ENCODE results near the gene NLRP8. TPM values are rescaled to one million over a fixed set of nuclear protein-coding genes. Genes with fewer than 3 reads are reported as not detected.

NLRP8 gene
- polyA plus RNA-seq, 1 of the 3 experiments (the other 2 are of a cell fraction): not detected

- no peaks in the 10 kb centered on the region for H3K36me3 ChIP-seq (replicated peaks in 1 of 2; ENCODE audit: control insufficient read depth in 1 of 2, insufficient read depth in 2 of 2, low read length in 1 of 2)
- TF ChIP-seq FOXJ3 (CRISPR knock-in tag; IDR thresholded peaks at IDR 0.05): no peak
- no peak for TF ChIP-seq CHD2 (IDR thresholded peaks at IDR 0.05; ENCODE audit: low read length, partially characterized antibody)
- TF ChIP-seq TEAD4 (IDR thresholded peaks at IDR 0.05; ENCODE audit: borderline replicate concordance, insufficient read depth): no peak
- TF ChIP-seq SMC3 (IDR thresholded peaks at IDR 0.05; ENCODE audit: low read depth, low read length): no peak
- TF ChIP-seq MXI1 (IDR thresholded peaks at IDR 0.05; ENCODE audit: low read depth, low read length): no peak
- TF ChIP-seq NFIC (IDR thresholded peaks at IDR 0.05; ENCODE audit: borderline replicate concordance): no peak
- TF ChIP-seq MAX (IDR thresholded peaks at IDR 0.05; ENCODE audit: low read depth): no peak
- no peak for TF ChIP-seq FOXM1 (IDR thresholded peaks at IDR 0.05; ENCODE audit: low read depth)
- TF ChIP-seq TCF12 (IDR thresholded peaks at IDR 0.05): no peak
- no peak for TF ChIP-seq EP300 (IDR thresholded peaks at IDR 0.05; ENCODE audit: borderline replicate concordance in 1 of 2, low read depth in 1 of 2, low read length in 1 of 2)
- no peak for TF ChIP-seq RFX5 (IDR thresholded peaks at IDR 0.05; ENCODE audit: low read length)
- TF ChIP-seq GATA2 (CRISPR knock-in tag; IDR thresholded peaks at IDR 0.05): no peak
- TF ChIP-seq, protein P1, sequence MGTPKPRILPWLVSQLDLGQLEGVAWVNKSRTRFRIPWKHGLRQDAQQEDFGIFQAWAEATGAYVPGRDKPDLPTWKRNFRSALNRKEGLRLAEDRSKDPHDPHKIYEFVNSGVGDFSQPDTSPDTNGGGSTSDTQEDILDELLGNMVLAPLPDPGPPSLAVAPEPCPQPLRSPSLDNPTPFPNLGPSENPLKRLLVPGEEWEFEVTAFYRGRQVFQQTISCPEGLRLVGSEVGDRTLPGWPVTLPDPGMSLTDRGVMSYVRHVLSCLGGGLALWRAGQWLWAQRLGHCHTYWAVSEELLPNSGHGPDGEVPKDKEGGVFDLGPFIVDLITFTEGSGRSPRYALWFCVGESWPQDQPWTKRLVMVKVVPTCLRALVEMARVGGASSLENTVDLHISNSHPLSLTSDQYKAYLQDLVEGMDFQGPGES (IDR thresholded peaks at IDR 0.05; ENCODE audit: low read depth, low read length): no peak
- no peak for TF ChIP-seq PBX3 (IDR thresholded peaks at IDR 0.05)
- no peak for TF ChIP-seq EZH2phosphoT487 (IDR thresholded peaks at IDR 0.05; ENCODE audit: borderline replicate concordance, low read depth)
- TF ChIP-seq, protein P2, sequence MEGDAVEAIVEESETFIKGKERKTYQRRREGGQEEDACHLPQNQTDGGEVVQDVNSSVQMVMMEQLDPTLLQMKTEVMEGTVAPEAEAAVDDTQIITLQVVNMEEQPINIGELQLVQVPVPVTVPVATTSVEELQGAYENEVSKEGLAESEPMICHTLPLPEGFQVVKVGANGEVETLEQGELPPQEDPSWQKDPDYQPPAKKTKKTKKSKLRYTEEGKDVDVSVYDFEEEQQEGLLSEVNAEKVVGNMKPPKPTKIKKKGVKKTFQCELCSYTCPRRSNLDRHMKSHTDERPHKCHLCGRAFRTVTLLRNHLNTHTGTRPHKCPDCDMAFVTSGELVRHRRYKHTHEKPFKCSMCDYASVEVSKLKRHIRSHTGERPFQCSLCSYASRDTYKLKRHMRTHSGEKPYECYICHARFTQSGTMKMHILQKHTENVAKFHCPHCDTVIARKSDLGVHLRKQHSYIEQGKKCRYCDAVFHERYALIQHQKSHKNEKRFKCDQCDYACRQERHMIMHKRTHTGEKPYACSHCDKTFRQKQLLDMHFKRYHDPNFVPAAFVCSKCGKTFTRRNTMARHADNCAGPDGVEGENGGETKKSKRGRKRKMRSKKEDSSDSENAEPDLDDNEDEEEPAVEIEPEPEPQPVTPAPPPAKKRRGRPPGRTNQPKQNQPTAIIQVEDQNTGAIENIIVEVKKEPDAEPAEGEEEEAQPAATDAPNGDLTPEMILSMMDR (IDR thresholded peaks at IDR 0.05): no peak
- no peak for TF ChIP-seq JUND (IDR thresholded peaks at IDR 0.05)
- no peak for TF ChIP-seq NRF1 (IDR thresholded peaks at IDR 0.05; ENCODE audit: low read depth, low read length)
- no peak for TF ChIP-seq RXRA (IDR thresholded peaks at IDR 0.05; ENCODE audit: borderline replicate concordance, low read depth)
- TF ChIP-seq, protein P3, sequence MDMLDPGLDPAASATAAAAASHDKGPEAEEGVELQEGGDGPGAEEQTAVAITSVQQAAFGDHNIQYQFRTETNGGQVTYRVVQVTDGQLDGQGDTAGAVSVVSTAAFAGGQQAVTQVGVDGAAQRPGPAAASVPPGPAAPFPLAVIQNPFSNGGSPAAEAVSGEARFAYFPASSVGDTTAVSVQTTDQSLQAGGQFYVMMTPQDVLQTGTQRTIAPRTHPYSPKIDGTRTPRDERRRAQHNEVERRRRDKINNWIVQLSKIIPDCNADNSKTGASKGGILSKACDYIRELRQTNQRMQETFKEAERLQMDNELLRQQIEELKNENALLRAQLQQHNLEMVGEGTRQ (IDR thresholded peaks at IDR 0.05; ENCODE audit: borderline replicate concordance, low read depth, low read length): no peak
- no peak within 1 kb of the TSS for H3K4me3 ChIP-seq (ENCODE audit: low read depth in 2 of 2, low read length in 1 of 2)
- no peak within 1 kb of the TSS for H3K27ac ChIP-seq (ENCODE audit: low read depth in 2 of 2, low read length in 1 of 2)
- WGBS (ENCODE audit: low lambda C conversion rate): 6% methylated on average over 7 of the region's 10 CpGs
- no peaks in the 10 kb centered on the region for H3K79me2 ChIP-seq (ENCODE audit: insufficient read depth)
- H3K27me3 ChIP-seq (ENCODE audit: insufficient read depth): peaks cover 20% of the 10 kb centered on the region
- no peak within 1 kb of the TSS for H2AFZ ChIP-seq (ENCODE audit: low read depth)
- peaks cover 6% of the 10 kb centered on the region for H3F3A ChIP-seq (replicated peaks; ENCODE audit: insufficient read depth)
- no peak within 1 kb of the TSS for H3K9ac ChIP-seq
- DNase-seq: no peak
- H3K9me2 ChIP-seq: no peaks in the 10 kb centered on the region
- H3K4me1 ChIP-seq (ENCODE audit: control insufficient read depth in 1 of 2, insufficient read depth in 2 of 2, low read depth in 1 of 2, low read length in 1 of 2): no peaks in the 10 kb centered on the region
- CTCF ChIA-PET: no interaction called here
- no peaks in the 10 kb centered on the region for H4K20me1 ChIP-seq (ENCODE audit: insufficient read depth)
- H3K9me3 ChIP-seq: no peaks in the 10 kb centered on the region
- no peak within 1 kb of the TSS for H3K4me2 ChIP-seq
- POLR2A ChIA-PET: no interaction called here
Measured at GRCh38 chr19:55986487-55986886, 38.9 kb downstream of the NLRP8 start, which contains the start of gene NLRP5. TSS of gene NLRP5 (plus strand) at chr19:55986775.
